Fibroblast of the aortic adventitia (primary cell): ENCODE data around the gene ACAT1. TPM values are rescaled to one million over a fixed set of nuclear protein-coding genes. Genes with fewer than 3 reads are reported as not detected.
"Not testable (repeated sequence)": the region's sequence is repeated elsewhere in the genome, so short reads cannot be mapped to it uniquely, and the experiment has no call there.

Source experiments
- DNase-seq: peaks from one replicate; pipeline ENCODE4 v3.0.0-alpha.2; 2010; ENCODE audit warnings: low read depth
- H3K4me3 ChIP-seq: 2 replicates; pipeline ENCODE4 v1.5.1; 2011; ENCODE audit warnings: low read depth, mild to moderate bottlenecking, control low read depth, low read length, moderate library complexity
- CTCF ChIP-seq: IDR thresholded peaks from 2 replicates; pipeline ENCODE4 v1.5.1; 2011; ENCODE audit warnings: mild to moderate bottlenecking, low read length, control low read depth, inconsistent platforms; ENCODE audit not compliant: insufficient read depth
- total RNA-seq: library from RNA; depleted of rRNA; stranded (reverse); fragments of >200 nt; gene quantifications from 2 replicates; pipeline ENCODE4 v1.2.3, GENCODE V29; 2012; ENCODE audit warnings: low replicate concordance

The ACAT1 gene
- total RNA-seq, 1 donor: 85.9 TPM

- no peak for DNase-seq
- H3K4me3 ChIP-seq: no peak overlapping the region
- TF ChIP-seq CTCF: no peak
Observed at GRCh38 chr11:108144615-108145014, 23.2 kb downstream of the ACAT1 start.

DNA sequence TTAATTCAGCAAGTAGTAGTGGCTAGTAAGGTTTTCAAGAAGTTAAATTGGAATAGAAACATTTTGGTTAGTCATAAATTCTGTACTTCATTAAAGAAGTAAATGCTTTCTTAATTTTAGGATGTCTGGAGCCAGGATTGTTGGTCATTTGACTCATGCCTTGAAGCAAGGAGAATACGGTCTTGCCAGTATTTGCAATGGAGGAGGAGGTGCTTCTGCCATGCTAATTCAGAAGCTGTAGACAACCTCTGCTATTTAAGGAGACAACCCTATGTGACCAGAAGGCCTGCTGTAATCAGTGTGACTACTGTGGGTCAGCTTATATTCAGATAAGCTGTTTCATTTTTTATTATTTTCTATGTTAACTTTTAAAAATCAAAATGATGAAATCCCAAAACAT, 25.8 kb downstream of the ACAT1 start:
- no peak overlapping the region for H3K4me3 ChIP-seq
- DNase-seq: no peak
- no peak for TF ChIP-seq CTCF

DNA sequence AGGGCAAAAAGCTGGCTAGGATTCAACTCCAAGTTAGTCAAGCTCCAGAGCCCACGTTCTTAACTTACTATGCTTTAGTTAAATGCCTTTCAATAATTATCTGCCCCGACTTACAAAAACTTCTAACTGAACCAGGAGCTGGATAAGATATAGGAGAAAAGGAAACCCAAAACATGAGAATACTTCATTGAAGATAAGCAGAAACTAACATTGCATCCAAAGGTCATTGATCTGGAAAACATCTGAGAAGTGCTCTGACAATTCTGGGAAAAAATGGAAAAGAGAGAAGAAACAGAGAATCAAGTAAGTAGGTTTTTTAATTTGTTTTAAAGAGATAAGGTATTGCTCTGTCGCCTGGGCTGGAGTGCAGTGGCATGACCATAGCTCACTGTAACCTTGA, 27.2 kb downstream of the ACAT1 start:
- DNase-seq: no peak
- H3K4me3 ChIP-seq: no peak overlapping the region
- no peak for TF ChIP-seq CTCF

- DNase-seq: no peak
- TF ChIP-seq CTCF: no peak
- no peak overlapping the region for H3K4me3 ChIP-seq
Observed at GRCh38 chr11:108154591-108154990, 33.2 kb downstream of the ACAT1 start.

- DNase-seq: no peak
- H3K4me3 ChIP-seq: no peak overlapping the region
- no peak for TF ChIP-seq CTCF
Observed at GRCh38 chr11:108160970-108161566, 39.7 kb downstream of the ACAT1 start.

- H3K4me3 ChIP-seq, DNase-seq: not testable (repeated sequence)
Observed at GRCh38 chr11:108162878-108163277, 41.5 kb downstream of the ACAT1 start.

DNA sequence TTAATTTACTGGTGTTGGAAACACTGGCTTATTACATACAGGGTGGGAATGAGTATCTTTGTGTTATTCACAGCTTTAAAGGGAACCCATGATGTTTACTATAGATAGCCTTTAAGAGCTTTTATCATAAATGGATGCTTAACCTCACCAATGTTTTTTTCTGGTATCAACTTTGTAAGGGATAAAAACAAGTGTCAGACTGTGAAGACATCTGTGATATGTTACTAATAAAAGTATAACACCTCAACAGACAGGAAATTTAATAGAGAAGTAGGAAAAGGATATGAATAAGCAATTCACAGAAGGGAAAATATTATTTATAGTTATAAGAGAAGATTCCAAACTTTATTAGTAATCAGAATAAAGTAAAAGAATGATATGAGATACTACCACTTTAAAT, 46.3 kb downstream of the ACAT1 start:
- DNase-seq: no peak
- no peak for TF ChIP-seq CTCF
- no peak overlapping the region for H3K4me3 ChIP-seq
